Placental epithelial cell (primary cell): ENCODE results near the gene TAS2R16. TPM values are rescaled to one million over a fixed set of nuclear protein-coding genes. Genes with fewer than 3 reads are reported as not detected.

Source experiments
- total RNA-seq: library from RNA; depleted of rRNA; stranded (reverse); fragments of >200 nt; gene quantifications from 2 replicates; pipeline ENCODE4 v1.2.3, GENCODE V29; 2012

Gene TAS2R16, protein sequence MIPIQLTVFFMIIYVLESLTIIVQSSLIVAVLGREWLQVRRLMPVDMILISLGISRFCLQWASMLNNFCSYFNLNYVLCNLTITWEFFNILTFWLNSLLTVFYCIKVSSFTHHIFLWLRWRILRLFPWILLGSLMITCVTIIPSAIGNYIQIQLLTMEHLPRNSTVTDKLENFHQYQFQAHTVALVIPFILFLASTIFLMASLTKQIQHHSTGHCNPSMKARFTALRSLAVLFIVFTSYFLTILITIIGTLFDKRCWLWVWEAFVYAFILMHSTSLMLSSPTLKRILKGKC
- total RNA-seq, result not detected in 2 replicates

DNA sequence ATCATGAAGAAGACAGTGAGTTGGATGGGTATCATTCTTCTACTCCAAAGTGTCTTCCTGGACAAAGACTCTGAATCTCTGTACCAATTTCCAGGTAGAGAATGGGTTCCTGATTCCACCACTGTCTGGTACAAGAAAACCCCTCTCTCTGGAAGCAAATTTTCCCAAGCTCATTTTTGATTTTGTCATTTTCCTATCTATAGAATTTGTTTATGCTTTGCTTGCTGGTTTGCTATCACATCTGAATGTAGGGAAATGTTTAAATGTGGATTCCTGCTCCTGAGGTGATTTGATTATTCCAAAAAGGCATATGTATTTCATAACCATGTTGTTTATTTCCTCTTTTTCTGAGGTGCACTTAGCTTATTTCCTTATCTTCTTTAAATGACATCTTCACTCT is at the start of gene TAS2R16:
TAS2R16 (minus strand) TSS at position 101 of the 400 bp plus-strand sequence; CDS start at position 35, 66 bp downstream.

Other genes with a start within 250 kb of the TAS2R16 start
- gene CADPS2, start 109.2 kb downstream of the TAS2R16 start, total RNA-seq, result 70.1 and 484 TPM in 2 replicates
- gene SLC13A1, start 204.3 kb upstream of the TAS2R16 start, total RNA-seq, result not detected in 2 replicates